Measurements from ENCODE around the gene VAV1. TPM values are rescaled to one million over a fixed set of nuclear protein-coding genes. Genes with fewer than 3 reads are reported as not detected.

The VAV1 gene
- total and polyA plus RNA-seq, 2 donors (not counting 1 experiment from before 2014, with no cell fraction given), result 62.7 to 98.8 TPM

GRCh38 chr19:6793973-6794372, 21.5 kb downstream of the VAV1 start:
- intact Hi-C loops (cut with micrococcal nuclease), result no loop called here
- DNase-seq, result no peak
- peaks cover 98% of the 10 kb centered on the region for H3K79me2 ChIP-seq (ENCODE audit: control insufficient read depth, insufficient read depth, low read length)
- no peak overlapping the region for H3K4me3 ChIP-seq (ENCODE audit: control extremely low read depth in 1 of 5, extremely low read depth in 1 of 5, insufficient read depth in 1 of 5, low read depth in 2 of 5, low read length in 4 of 5)
- Mint-ChIP-seq H3K4me1 (peaks cover 55% of the 10 kb centered on the region), H3K27me3 (no peaks in the 10 kb centered on the region), H3K9me3 (ENCODE audit: insufficient read depth) (no peaks in the 10 kb centered on the region), H3K4me3 (no peak overlapping the region), H3K27ac (peak overlapping the region; percentile 44)
- peaks cover 14 to 30% of the 10 kb centered on the region in 2 donors for H3K4me1 ChIP-seq (ENCODE audit: control insufficient read depth in 2 of 2, insufficient read depth in 2 of 2, low read length in 2 of 2)
- H4K20me1 ChIP-seq (ENCODE audit: control insufficient read depth, insufficient read depth, low read length, poor library complexity, severe bottlenecking), result peaks cover 80% of the 10 kb centered on the region
- peaks cover 0 to 5% (median 5%) of the 10 kb centered on the region in 3 donors for H3K9me3 ChIP-seq (ENCODE audit: control extremely low read depth in 1 of 3, control insufficient read depth in 2 of 3, insufficient read depth in 1 of 3, low read length in 2 of 3)
- no peak overlapping the region for H2AFZ ChIP-seq (ENCODE audit: insufficient read depth, low read depth, low read length, poor library complexity, severe bottlenecking)
- H3K9ac ChIP-seq (ENCODE audit: low read length), result no peak overlapping the region
- ChIA-PET POLR2A (interaction anchor here (0.6 kb wide), 1 partner anchor 15 kb away, joined by 3 read pairs; no protein-coding TSS in a partner anchor), CTCF (no interaction called here)
- 88% methylated on average over 1 of the region's 5 CpGs for WGBS (ENCODE audit: insufficient coverage)
- H3K27me3 ChIP-seq (replicated peaks in 1 of 4; ENCODE audit: control extremely low read depth in 1 of 4, control insufficient read depth in 3 of 4, insufficient read depth in 4 of 4, low read length in 3 of 4), result no peaks in the 10 kb centered on the region
- peaks cover 7 to 32% of the 10 kb centered on the region in 2 experiments for H3K36me3 ChIP-seq (replicated peaks in 1 of 2; ENCODE audit: control extremely low read depth in 1 of 2, control insufficient read depth in 1 of 2, extremely low read depth in 1 of 2, insufficient read depth in 2 of 2, low read length in 1 of 2)
- no peak for TF ChIP-seq CTCF (IDR thresholded peaks at IDR 0.05)
- no peak for TF ChIP-seq EZH2 (IDR thresholded peaks at IDR 0.05; ENCODE audit: borderline replicate concordance, insufficient read depth, low read depth, low read length, poor library complexity, severe bottlenecking)
- H3K27ac ChIP-seq (ENCODE audit: low read length in 2 of 2), result no peak overlapping the region
- no peak overlapping the region for H3K4me2 ChIP-seq (replicated peaks; ENCODE audit: low read depth, low read length, poor library complexity, severe bottlenecking)
- no peak for ATAC-seq (ENCODE audit: low read depth)

DNA sequence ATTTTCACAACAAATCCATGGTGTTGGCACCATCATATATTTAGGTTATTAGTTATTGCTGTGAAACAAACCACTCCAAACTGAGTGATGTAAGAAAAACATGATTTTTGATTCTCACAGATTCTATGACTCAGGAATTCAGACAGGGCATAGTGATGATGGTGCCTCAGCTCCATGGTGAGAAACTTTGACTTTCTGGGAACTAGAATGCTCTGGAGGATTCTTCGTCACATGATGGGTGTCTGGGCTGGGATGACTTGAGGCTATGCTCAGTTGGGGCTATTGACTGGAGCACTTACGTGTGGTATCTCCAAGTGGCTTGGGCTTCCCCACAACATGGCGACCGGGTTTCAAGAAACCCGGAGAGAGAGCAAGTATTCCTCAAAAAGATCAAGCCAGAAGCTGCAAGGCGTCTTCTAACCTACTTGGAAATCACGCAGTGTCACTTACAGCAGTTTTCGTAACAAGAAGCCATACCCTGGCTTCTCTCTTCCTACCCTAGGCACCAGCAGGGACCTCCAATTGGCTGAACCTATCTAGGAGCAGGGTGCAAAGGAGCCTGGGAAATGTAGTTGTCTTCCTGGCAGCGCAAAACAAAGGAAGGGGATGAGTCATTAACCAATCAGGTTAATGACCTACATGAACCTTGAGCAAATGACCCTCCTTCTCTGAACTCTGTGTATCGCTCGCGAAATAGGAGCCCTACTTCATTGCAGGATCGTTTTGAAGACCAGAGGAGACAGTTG, 22.4 kb downstream of the VAV1 start:
- Histone ChIP-seq H3K4me2 (replicated peaks; ENCODE audit: low read depth, low read length, poor library complexity, severe bottlenecking) (no peak overlapping the region), H3K4me3 (ENCODE audit: control extremely low read depth in 1 of 5, extremely low read depth in 1 of 5, insufficient read depth in 1 of 5, low read depth in 2 of 5, low read length in 4 of 5) (no peak overlapping the region), H2AFZ (ENCODE audit: insufficient read depth, low read depth, low read length, poor library complexity, severe bottlenecking) (no peak overlapping the region), H3K27me3 (replicated peaks in 1 of 4; ENCODE audit: control extremely low read depth in 1 of 4, control insufficient read depth in 3 of 4, insufficient read depth in 4 of 4, low read length in 3 of 4) (no peaks in the 10 kb centered on the region), H3K9me3 (ENCODE audit: control extremely low read depth in 1 of 3, control insufficient read depth in 2 of 3, insufficient read depth in 1 of 3, low read length in 2 of 3) (peaks cover 0 to 5% (median 5%) of the 10 kb centered on the region in 3 donors), H3K9ac (ENCODE audit: low read length) (no peak overlapping the region), H3K27ac (ENCODE audit: low read length in 2 of 2) (no peak overlapping the region), H4K20me1 (ENCODE audit: control insufficient read depth, insufficient read depth, low read length, poor library complexity, severe bottlenecking) (peaks cover 71% of the 10 kb centered on the region), H3K79me2 (ENCODE audit: control insufficient read depth, insufficient read depth, low read length) (peaks cover 97% of the 10 kb centered on the region), H3K36me3 (replicated peaks in 1 of 2; ENCODE audit: control extremely low read depth in 1 of 2, control insufficient read depth in 1 of 2, extremely low read depth in 1 of 2, insufficient read depth in 2 of 2, low read length in 1 of 2) (peaks cover 7 to 32% of the 10 kb centered on the region in 2 experiments), H3K4me1 (ENCODE audit: control insufficient read depth in 2 of 2, insufficient read depth in 2 of 2, low read length in 2 of 2) (peaks cover 21 to 38% of the 10 kb centered on the region in 2 donors)
- Mint-ChIP-seq H3K27me3 (no peaks in the 10 kb centered on the region), H3K4me1 (peaks cover 60% of the 10 kb centered on the region), H3K9me3 (ENCODE audit: insufficient read depth) (no peaks in the 10 kb centered on the region), H3K4me3 (no peak overlapping the region), H3K27ac (peak overlapping the region; percentile 32)
- DNase-seq (no peak), ATAC-seq (ENCODE audit: low read depth) (no peak)
- TF ChIP-seq EZH2 (IDR thresholded peaks at IDR 0.05; ENCODE audit: borderline replicate concordance, insufficient read depth, low read depth, low read length, poor library complexity, severe bottlenecking), result no peak
- TF ChIP-seq CTCF (IDR thresholded peaks at IDR 0.05), result no peak
- intact Hi-C loops (cut with micrococcal nuclease), result no loop called here
- POLR2A ChIA-PET, result interaction anchor here (0.6 kb wide), 2 partner anchors 14 to 37 kb away, joined by 3 to 7 read pairs; no protein-coding TSS in a partner anchor
- CTCF ChIA-PET, result no interaction called here
- over 99% methylated on average over 7 of the region's 13 CpGs for WGBS (ENCODE audit: insufficient coverage)
